Epithelial cell of prostate (primary cell): ENCODE results near the gene APP.
"Not testable (repeated sequence)": the region's sequence is repeated elsewhere in the genome, so short reads cannot be mapped to it uniquely, and the experiment has no call there.

ENCODE experiments used
- DNase-seq: peaks from one replicate; pipeline ENCODE4 v3.0.0-alpha.2; 2011; ENCODE audit warnings: low read depth, low spot score
- H3K27ac ChIP-seq: fragments of 450-650 bp; 2 replicates; pipeline ENCODE4 v1.5.1; 2017; ENCODE audit warnings: mild to moderate bottlenecking

The APP gene

GRCh38 chr21:26107429-26107828, 63.1 kb downstream of the APP start:
- DNase-seq, result no peak
- H3K27ac ChIP-seq, result no peak overlapping the region

- DNase-seq, result no peak
- H3K27ac ChIP-seq, result no peak overlapping the region
Observed at GRCh38 chr21:26106562-26106961, 64.0 kb downstream of the APP start.

GRCh38 chr21:26105819-26106218, 64.8 kb downstream of the APP start:
- no peak overlapping the region for H3K27ac ChIP-seq
- DNase-seq, result no peak

- H3K27ac ChIP-seq, result peak overlapping the region; percentile 76
- no peak for DNase-seq
Observed at GRCh38 chr21:26100573-26100972, 70.0 kb downstream of the APP start.

GRCh38 chr21:26099610-26100219, 70.9 kb downstream of the APP start:
- peak overlapping the region; percentile 76 for H3K27ac ChIP-seq
- no peak for DNase-seq

GRCh38 chr21:26098772-26099397, 71.7 kb downstream of the APP start:
- peak overlapping the region; percentile 76 for H3K27ac ChIP-seq
- DNase-seq, result no peak

GRCh38 chr21:26097475-26097874, 73.1 kb downstream of the APP start:
- DNase-seq, result no peak
- no peak overlapping the region for H3K27ac ChIP-seq

GRCh38 chr21:26096494-26097371, 73.8 kb downstream of the APP start:
- H3K27ac ChIP-seq, result no peak overlapping the region
- no peak for DNase-seq

- no peak overlapping the region for H3K27ac ChIP-seq
- DNase-seq, result no peak
Observed at GRCh38 chr21:26095131-26095530, 75.4 kb downstream of the APP start.

GRCh38 chr21:26093122-26093521, 77.4 kb downstream of the APP start:
- H3K27ac ChIP-seq, result no peak overlapping the region
- DNase-seq, result no peak

GRCh38 chr21:26091480-26092018, 79.0 kb downstream of the APP start:
- H3K27ac ChIP-seq, result no peak overlapping the region
- no peak for DNase-seq

- H3K27ac ChIP-seq, result no peak overlapping the region
- DNase-seq, result no peak
Observed at GRCh38 chr21:26089730-26090129, 80.8 kb downstream of the APP start.

GRCh38 chr21:26087223-26087918, 83.2 kb downstream of the APP start:
- no peak overlapping the region for H3K27ac ChIP-seq
- no peak for DNase-seq

GRCh38 chr21:26085882-26086281, 84.7 kb downstream of the APP start:
- no peak overlapping the region for H3K27ac ChIP-seq
- no peak for DNase-seq

- no peak overlapping the region for H3K27ac ChIP-seq
- DNase-seq, result no peak
Observed at GRCh38 chr21:26085127-26085526, 85.4 kb downstream of the APP start.

- DNase-seq, result no peak
- H3K27ac ChIP-seq, result no peak overlapping the region
Observed at GRCh38 chr21:26082549-26082948, 88.0 kb downstream of the APP start.

GRCh38 chr21:26081175-26081760, 89.3 kb downstream of the APP start:
- not testable (repeated sequence) for H3K27ac ChIP-seq, DNase-seq

- DNase-seq, result no peak
- H3K27ac ChIP-seq, result no peak overlapping the region
Observed at GRCh38 chr21:26080211-26080610, 90.4 kb downstream of the APP start.

GRCh38 chr21:26079366-26079765, 91.2 kb downstream of the APP start:
- H3K27ac ChIP-seq, result no peak overlapping the region
- DNase-seq, result no peak

GRCh38 chr21:26077521-26077920, 93.0 kb downstream of the APP start:
- no peak for DNase-seq
- H3K27ac ChIP-seq, result no peak overlapping the region
